Ascending aorta (tissue), 2 donors: Measurements from ENCODE around the gene ACSL1. TPM values are rescaled to one million over a fixed set of nuclear protein-coding genes. Genes with fewer than 3 reads are reported as not detected.

Source experiments
- DNase-seq, 2 donors: peaks; one replicate each; pipeline ENCODE4 v3.0.0-alpha.2; 2019; ENCODE audit warnings: low spot score in 2 of 2
- H3K27ac ChIP-seq, 2 donors: fragments of 200-600 bp; sonication (generic); one replicate each; pipeline ENCODE4 v1.5.1; 2016 to 2017; ENCODE audit warnings: mild to moderate bottlenecking in 1 of 2
- H3K27me3 ChIP-seq: fragments of 200-600 bp; sonication (generic); one replicate; pipeline ENCODE4 v1.5.1; 2017
- H3K36me3 ChIP-seq, 2 donors: fragments of 200-600 bp; sonication (generic); one replicate each; pipeline ENCODE4 v1.5.1; 2016
- H3K4me1 ChIP-seq, 2 donors: fragments of 200-600 bp; sonication (generic); one replicate each; pipeline ENCODE4 v1.5.1; 2016 to 2017; ENCODE audit warnings: mild to moderate bottlenecking in 1 of 2
- H3K4me3 ChIP-seq, 2 donors: fragments of 200-600 bp; sonication (generic); one replicate each; pipeline ENCODE4 v1.5.1; 2016 to 2017; ENCODE audit warnings: mild to moderate bottlenecking in 1 of 2
- H3K9me3 ChIP-seq, 2 donors: fragments of 200-600 bp; sonication (generic); one replicate each; pipeline ENCODE4 v1.5.1; 2016
- intact Hi-C: fragments of 100-400 bp; cut with DNase I; formaldehyde crosslinking; loops from one replicate; pipeline ENCODE4 v1.15.1; 2023
- total RNA-seq: library from RNA; depleted of rRNA; stranded (reverse); fragments of >200 nt; gene quantifications from one replicate; pipeline ENCODE4 v1.1.0, GENCODE V29; 2016
- TF ChIP-seq, protein P1 (sequence below), 3 experiments: fragments of 200-600 bp in 2 of 3; fragments of 450-650 bp in 1 of 3; sonication (generic) in 2 of 3; IDR thresholded peaks; one replicate each; pipeline ENCODE4 v1.5.1; 2016 to 2019; ENCODE audit warnings: antibody characterized with exemption in 3 of 3, mild to moderate bottlenecking in 1 of 3, moderate library complexity in 1 of 3

ACSL1 gene
- total RNA-seq, 1 donor from 2014 or later = 31.8 TPM

DNA sequence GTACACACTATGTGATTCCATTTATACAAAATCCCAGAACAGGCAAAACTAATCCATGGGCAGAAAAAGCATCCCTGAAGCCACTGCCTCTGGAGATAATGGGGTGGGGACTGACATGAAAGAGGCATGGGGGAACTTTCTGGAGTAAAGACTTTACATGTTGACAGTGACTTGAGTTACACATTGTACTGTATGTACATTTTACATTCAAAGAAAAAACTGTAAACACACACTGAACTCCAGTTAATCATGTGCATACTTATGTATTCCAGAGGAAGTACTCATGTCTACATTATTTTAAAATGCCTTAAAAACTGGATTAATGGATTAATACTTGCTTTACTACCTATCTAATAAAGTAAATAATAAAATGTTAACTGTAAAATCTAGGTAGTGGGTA is 113.4 kb downstream of the ACSL1 start:
- H3K4me1 ChIP-seq = no peaks in the 10 kb centered on the region
- TF ChIP-seq, protein P1, sequence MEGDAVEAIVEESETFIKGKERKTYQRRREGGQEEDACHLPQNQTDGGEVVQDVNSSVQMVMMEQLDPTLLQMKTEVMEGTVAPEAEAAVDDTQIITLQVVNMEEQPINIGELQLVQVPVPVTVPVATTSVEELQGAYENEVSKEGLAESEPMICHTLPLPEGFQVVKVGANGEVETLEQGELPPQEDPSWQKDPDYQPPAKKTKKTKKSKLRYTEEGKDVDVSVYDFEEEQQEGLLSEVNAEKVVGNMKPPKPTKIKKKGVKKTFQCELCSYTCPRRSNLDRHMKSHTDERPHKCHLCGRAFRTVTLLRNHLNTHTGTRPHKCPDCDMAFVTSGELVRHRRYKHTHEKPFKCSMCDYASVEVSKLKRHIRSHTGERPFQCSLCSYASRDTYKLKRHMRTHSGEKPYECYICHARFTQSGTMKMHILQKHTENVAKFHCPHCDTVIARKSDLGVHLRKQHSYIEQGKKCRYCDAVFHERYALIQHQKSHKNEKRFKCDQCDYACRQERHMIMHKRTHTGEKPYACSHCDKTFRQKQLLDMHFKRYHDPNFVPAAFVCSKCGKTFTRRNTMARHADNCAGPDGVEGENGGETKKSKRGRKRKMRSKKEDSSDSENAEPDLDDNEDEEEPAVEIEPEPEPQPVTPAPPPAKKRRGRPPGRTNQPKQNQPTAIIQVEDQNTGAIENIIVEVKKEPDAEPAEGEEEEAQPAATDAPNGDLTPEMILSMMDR (IDR thresholded peaks at IDR 0.05) = no peak
- H3K9me3 ChIP-seq = no peaks in the 10 kb centered on the region
- intact Hi-C loops = no loop called here
- no peak for DNase-seq
- H3K36me3 ChIP-seq = no peaks in the 10 kb centered on the region
- H3K4me3 ChIP-seq = no peak overlapping the region
- H3K27me3 ChIP-seq = no peaks in the 10 kb centered on the region
- H3K27ac ChIP-seq = no peak overlapping the region

DNA sequence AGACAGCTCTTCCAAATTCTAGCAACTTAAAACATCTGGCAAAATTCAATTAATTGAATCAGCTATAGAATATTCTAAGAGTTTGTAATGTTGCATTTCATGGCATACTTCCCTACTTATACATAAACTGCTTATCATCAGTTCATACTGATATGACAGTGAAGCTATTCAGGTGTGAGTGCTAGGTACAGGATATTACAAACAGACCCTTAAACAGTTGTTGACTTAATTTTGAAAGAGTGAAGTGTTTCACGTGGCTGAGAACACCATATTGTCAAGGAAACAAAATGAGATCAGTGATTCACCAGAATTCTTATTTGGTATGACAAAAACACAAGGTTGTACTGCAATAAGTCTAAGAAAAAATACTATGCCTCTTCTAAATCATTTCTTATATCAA is 119.3 kb downstream of the ACSL1 start:
- no peak for DNase-seq
- TF ChIP-seq, protein P1 (IDR thresholded peaks at IDR 0.05) = no peak
- Histone ChIP-seq H3K27ac (no peak overlapping the region), H3K36me3 (no peaks in the 10 kb centered on the region), H3K9me3 (no peaks in the 10 kb centered on the region), H3K4me1 (no peaks in the 10 kb centered on the region), H3K4me3 (no peak overlapping the region), H3K27me3 (no peaks in the 10 kb centered on the region)
- intact Hi-C loops = no loop called here

DNA sequence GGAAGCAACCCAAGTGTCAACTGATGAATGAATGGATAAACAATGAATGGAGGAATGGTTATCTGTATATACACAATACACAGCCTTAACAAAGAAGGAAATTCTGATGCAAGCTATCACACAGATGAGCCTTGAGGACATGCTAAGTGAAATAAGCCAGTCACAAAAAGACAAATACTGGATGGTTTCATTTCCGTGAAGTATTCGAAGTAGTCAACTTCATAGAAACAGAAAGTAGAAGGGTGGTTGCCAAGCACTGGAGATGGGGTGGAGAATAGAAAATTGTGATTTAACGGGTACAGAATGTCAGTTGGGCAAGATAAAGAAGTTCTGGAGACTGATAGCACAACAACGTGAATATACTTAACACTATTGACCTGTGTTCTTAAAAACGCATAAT is 120.1 kb downstream of the ACSL1 start:
- DNase-seq = no peak
- no peaks in the 10 kb centered on the region for H3K9me3 ChIP-seq
- no peak overlapping the region for H3K27ac ChIP-seq
- no peaks in the 10 kb centered on the region for H3K27me3 ChIP-seq
- no peaks in the 10 kb centered on the region for H3K36me3 ChIP-seq
- no peak overlapping the region for H3K4me3 ChIP-seq
- H3K4me1 ChIP-seq = no peaks in the 10 kb centered on the region
- TF ChIP-seq, protein P1 (IDR thresholded peaks at IDR 0.05) = no peak
- intact Hi-C loops = no loop called here

Other genes with a start within 250 kb of the ACSL1 start
- 1.5 TPM for gene CASP3, start 176.5 kb downstream of the ACSL1 start, total RNA-seq
- gene PRIMPOL, start 176.2 kb downstream of the ACSL1 start, total RNA-seq = 12.5 TPM
- not detected for gene CENPU, start 91.9 kb downstream of the ACSL1 start, total RNA-seq
- not detected for gene HELT, start 192.5 kb upstream of the ACSL1 start, total RNA-seq